Pancreas (tissue), 10 donors: ENCODE measurements around the gene ACER2. TPM values are rescaled to one million over a fixed set of nuclear protein-coding genes. Genes with fewer than 3 reads are reported as not detected.
A peak's percentile ranks its signal among the peaks of the same experiment; 100 is the strongest.
"Not testable (repeated sequence)": the region's sequence is repeated elsewhere in the genome, so short reads cannot be mapped to it uniquely, and the experiment has no call there.

ENCODE experiments used
- ATAC-seq, 4 donors: fragments of 200-7000 bp; cut with Tn5 transposase; one replicate each; pipeline versions ENCODE4 v1.8.0 to v1.9.1; 2020; ENCODE audit warnings: mild to moderate bottlenecking in 4 of 4, moderate library complexity in 4 of 4
- DNase-seq, 6 donors: peaks; one replicate each; pipeline ENCODE4 v3.0.0-alpha.2; 2020
- FAIRE-seq: peaks from 2 replicates; lab custom pipeline; 2012; peaks lifted over from hg19 to GRCh38; lab: Jason Lieb, UNC
- H3K27ac ChIP-seq, 4 donors: fragments of 200-600 bp; sonication (generic); 1 replicate in 3 of 4; 2 replicates in 1 of 4; pipeline versions ENCODE4 v1.5.0 to v1.8.0; 2020
- H3K27me3 ChIP-seq, 4 donors: fragments of 200-600 bp; one replicate each; pipeline ENCODE4 v1.8.0; 2021
- H3K36me3 ChIP-seq, 3 donors: fragments of 200-600 bp; sonication (generic) in 1 of 3; one replicate each; pipeline versions ENCODE4 v1.5.0 to v1.8.0; 2020 to 2021
- H3K4me1 ChIP-seq, 3 donors: fragments of 200-600 bp; one replicate each; pipeline ENCODE4 v1.8.0; 2021
- H3K4me3 ChIP-seq, 4 donors: fragments of 200-600 bp; sonication (generic) in 2 of 4; one replicate each; pipeline versions ENCODE4 v1.5.0 to v1.8.0; 2020 to 2021
- H3K9me3 ChIP-seq, 4 donors: fragments of 200-600 bp; one replicate each; pipeline ENCODE4 v1.8.0; 2021
- CTCF ChIP-seq, 4 donors: fragments of 200-600 bp; sonication (generic) in 3 of 4; IDR thresholded peaks; one replicate each; pipeline versions ENCODE4 v1.5.0 to v1.8.0; 2021; ENCODE audit warnings: antibody characterized with exemption in 4 of 4
- WGBS, 2 donors: extraction: QIAGEN DNeasy Blood & Tissue Kit; methylation state at CpG; one replicate each; pipeline ENCODE4 v1.1.7; 2013; 5-methylcytosine and 5-hydroxymethylcytosine counted together
- intact Hi-C, 3 donors: fragments of 100-400 bp; cut with DNase I; formaldehyde crosslinking; loops; one replicate each; pipeline versions ENCODE4 v1.11.1 to v1.14.2; 2022
- polyA plus RNA-seq, 2 donors: library from polyadenylated mRNA; stranded (reverse); fragments of 200-250 nt; gene quantifications; one replicate each; pipeline ENCODE4 v1.2.3, GENCODE V29; 2013
- total RNA-seq, 6 donors: library from RNA; stranded (reverse); fragmentation: NEBNext Ultra II Directional in 4 of 6; extraction: Animal tissue kit (Norgen Biotek cat#: 25700) in 4 of 6; gene quantifications; one replicate each; pipeline versions ENCODE4 v1.2.1 to v1.2.4, GENCODE V29; 2021 to 2023
- donor health status: healthy with polysubstance abuse.
- donor health status: DM: no; HTN: no; CAD: no; lungs with moderate emphysema.
- donor health status: DM: no; HTN: no; CAD: no.
- donor health status: control.
- donor health status: control.
- donor health status: Bipolar disorder and iron deficiency.
- donor health status: DM: yes; HTN: yes; CAD: no.
- donor health status: DM: no; HTN: no; CAD: no.
- donor health status: DM: no; HTN: no; CAD: no.
- donor health status: DM: yes; HTN: yes; CAD: no.

The ACER2 gene
- total and polyA plus RNA-seq, 8 donors = 0.84 to 8.8 (median 4.9) TPM

GRCh38 chr9:19379697-19380046 is 29.1 kb upstream of the ACER2 start:
- Histone ChIP-seq H3K36me3 (peaks cover 7 to 37% (median 18%) of the 10 kb centered on the region in 3 donors), H3K27ac (peak overlapping the region; percentile 87 to 96 (median 90)), H3K9me3 (no peaks in the 10 kb centered on the region), H3K4me1 (peaks cover 6 to 15% (median 13%) of the 10 kb centered on the region in 3 donors), H3K27me3 (no peaks in the 10 kb centered on the region), H3K4me3 (peak overlapping the region; percentile 59 to 85 (median 70))
- WGBS, 2 donors = 0 to 1% methylated on average over 29 to 30 of the region's 30 CpGs
- peak in 1 of 6 donors; percentile 82 for DNase-seq
- peak; percentile 46 to 60 (median 57) for ATAC-seq
- intact Hi-C loops = no loop called here
- no peak for FAIRE-seq
- TF ChIP-seq CTCF (IDR thresholded peaks at IDR 0.05) = no peak

GRCh38 chr9:19380826-19381075 is 28.1 kb upstream of the ACER2 start:
- Histone ChIP-seq H3K4me3 (peak overlapping the region; percentile 59 to 85 (median 70)), H3K9me3 (no peaks in the 10 kb centered on the region), H3K4me1 (peaks cover 6 to 15% (median 13%) of the 10 kb centered on the region in 3 donors), H3K27me3 (no peaks in the 10 kb centered on the region), H3K27ac (peak overlapping the region; percentile 87 to 96 (median 90)), H3K36me3 (peaks cover 0 to 28% (median 14%) of the 10 kb centered on the region in 3 donors)
- TF ChIP-seq CTCF (IDR thresholded peaks at IDR 0.05) = no peak
- DNase-seq (no peak), FAIRE-seq (no peak), ATAC-seq (no peak)
- WGBS, 2 donors = 27 to 30% methylated on average over 6 of the region's 6 CpGs
- intact Hi-C loops = no loop called here

GRCh38 chr9:19381656-19382055 is 27.2 kb upstream of the ACER2 start:
- Histone ChIP-seq H3K4me3 (no peak overlapping the region), H3K27me3 (no peaks in the 10 kb centered on the region), H3K36me3 (peaks cover 0 to 19% (median 8%) of the 10 kb centered on the region in 3 donors), H3K27ac (no peak overlapping the region), H3K4me1 (peaks cover 6 to 15% (median 13%) of the 10 kb centered on the region in 3 donors), H3K9me3 (no peaks in the 10 kb centered on the region)
- ATAC-seq (no peak), DNase-seq (no peak), FAIRE-seq (no peak)
- WGBS, 2 donors = 95 to 98% methylated on average over 2 of the region's 2 CpGs
- no peak for TF ChIP-seq CTCF (IDR thresholded peaks at IDR 0.05)
- intact Hi-C loops = no loop called here

GRCh38 chr9:19385212-19385611 is 23.6 kb upstream of the ACER2 start:
- 95 to 97% methylated on average over 14 of the region's 14 CpGs for whole genome bisulfite sequencing, 2 donors
- not testable (repeated sequence) for H3K27ac ChIP-seq

GRCh38 chr9:19385786-19386501 is 22.9 kb upstream of the ACER2 start:
- ATAC-seq (no peak), DNase-seq (no peak), FAIRE-seq (no peak)
- WGBS, 2 donors = 85 to 92% methylated on average over 6 of the region's 6 CpGs
- no peaks in the 10 kb centered on the region for H3K27me3 ChIP-seq
- H3K4me3 ChIP-seq = no peak overlapping the region
- no peaks in the 10 kb centered on the region for H3K36me3 ChIP-seq
- H3K9me3 ChIP-seq = no peaks in the 10 kb centered on the region
- no peak overlapping the region for H3K27ac ChIP-seq
- intact Hi-C loops = no loop called here
- no peaks in the 10 kb centered on the region for H3K4me1 ChIP-seq
- no peak for TF ChIP-seq CTCF (IDR thresholded peaks at IDR 0.05)

More at GRCh38 chr9:19385212-19385611, 23.6 kb upstream of the ACER2 start:
- ATAC-seq, DNase-seq, H3K36me3 ChIP-seq, H3K4me1 ChIP-seq, intact Hi-C loops, FAIRE-seq, H3K4me3 ChIP-seq, H3K9me3 ChIP-seq, H3K27me3 ChIP-seq: not testable (repeated sequence)
